GM13976 (cell line): ENCODE data around the gene ZP1.
"Not testable (repeated sequence)": the region's sequence is repeated elsewhere in the genome, so short reads cannot be mapped to it uniquely, and the experiment has no call there.

Experiments
- DNase-seq: peaks from one replicate; pipeline ENCODE4 v3.0.0; 2012; ENCODE audit warnings: low spot score
- CTCF ChIP-seq: IDR thresholded peaks from 2 replicates; pipeline ENCODE4 v1.5.1; 2012; ENCODE audit warnings: borderline replicate concordance, mild to moderate bottlenecking; ENCODE audit not compliant: insufficient read depth; ENCODE audit errors: extremely low read depth, missing control alignments, control extremely low read depth
- in situ Hi-C: fragments of 300-500 bp; cut with MboI; formaldehyde crosslinking; loops from one replicate; pipeline ENCODE4 v1.12.0; 2022; ENCODE audit warnings: low sequenced_read_pairs, mixed read lengths, inconsistent platforms; ENCODE audit not compliant: unreplicated experiment

The ZP1 gene

GRCh38 chr11:60866911-60867870, at the start of gene ZP1:
TSS of gene ZP1 (plus strand) at chr11:60867542. CDS start at chr11:60867562, 20 bp downstream.
- in situ Hi-C loops, result no loop called here
- no peak for DNase-seq
- TF ChIP-seq CTCF, result no peak

GRCh38 chr11:60818057-60818456, 49.3 kb upstream of the ZP1 start:
- in situ Hi-C loops, result no loop called here
- no peak for TF ChIP-seq CTCF

GRCh38 chr11:60821827-60822599, 45.3 kb upstream of the ZP1 start:
- DNase-seq, result peak; percentile 54
- in situ Hi-C loops, result no loop called here
- no peak for TF ChIP-seq CTCF

More at GRCh38 chr11:60818057-60818456, 49.3 kb upstream of the ZP1 start:
- DNase-seq, result no peak

GRCh38 chr11:60823745-60824306, 43.5 kb upstream of the ZP1 start:
- DNase-seq, in situ Hi-C loops: not testable (repeated sequence)

GRCh38 chr11:60825118-60825517, 42.2 kb upstream of the ZP1 start:
- no peak for TF ChIP-seq CTCF
- in situ Hi-C loops, result loop anchor here (25.0 kb wide), 1 partner anchor 362 kb away; no protein-coding TSS in a partner anchor
- no peak for DNase-seq

- in situ Hi-C loops, result loop anchor here (25.0 kb wide), 1 partner anchor 362 kb away; no protein-coding TSS in a partner anchor
- TF ChIP-seq CTCF, result no peak
- no peak for DNase-seq
Measured at GRCh38 chr11:60825790-60826189, 41.6 kb upstream of the ZP1 start.
